Measurements from ENCODE around the gene ORAI1. TPM values are rescaled to one million over a fixed set of nuclear protein-coding genes. Genes with fewer than 3 reads are reported as not detected.

The ORAI1 gene
- total and polyA plus RNA-seq, 2 of the 13 experiments (the other 11 are each of a cell fraction or from before 2014, with no cell fraction given), result 9.2 to 17.2 TPM

DNA sequence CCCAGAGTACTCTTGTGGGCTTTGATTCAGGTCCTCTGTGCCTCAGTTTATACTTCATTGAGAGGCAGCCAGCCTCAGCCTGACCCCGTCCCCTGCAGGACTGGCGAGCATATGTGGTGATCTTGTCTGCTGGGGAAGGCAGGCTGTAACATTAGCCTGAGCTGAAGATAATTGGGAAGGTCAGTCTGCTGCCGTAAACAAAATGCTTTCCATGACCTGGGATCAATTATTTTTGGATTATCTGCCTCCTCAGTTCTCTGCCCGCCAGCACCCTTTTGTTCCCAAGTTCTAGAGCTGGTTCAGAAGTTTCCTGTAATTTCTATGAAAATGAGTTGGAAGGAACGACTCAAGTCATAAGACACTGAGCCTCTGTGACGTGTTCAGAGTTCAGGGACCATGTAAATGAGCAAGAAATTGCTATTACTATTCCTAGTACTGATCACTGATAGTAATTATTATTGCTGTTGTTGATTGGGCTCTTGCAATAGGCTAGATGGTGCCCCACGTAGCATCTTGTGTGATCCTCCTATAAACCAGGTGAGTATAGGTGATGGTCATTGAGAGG lies 4.5 kb downstream of the ORAI1 start:
- BruUV-seq (replicated peaks), result no TSS peak
- no peaks in the 10 kb centered on the region; the same call in 1 of the 2 replicates for H4K20me1 ChIP-seq (ENCODE audit: insufficient read depth, low read length)
- H3K27ac ChIP-seq (ENCODE audit: extremely low read length, insufficient read depth, low read length), result no peak overlapping the region
- H3K9me3 ChIP-seq (ENCODE audit: low read length), result no peaks in the 10 kb centered on the region
- no peak for TF ChIP-seq NPAS2 (CRISPR knock-in tag; IDR thresholded peaks at IDR 0.05; ENCODE audit: borderline replicate concordance)
- no peak for TF ChIP-seq YY1 (IDR thresholded peaks at IDR 0.05; ENCODE audit: insufficient read depth, insufficient replicate concordance, low read depth, low read length)
- TF ChIP-seq TP53 (CRISPR knock-in tag; conservative IDR thresholded peaks at IDR 0.05), result no peak
- no peak for TF ChIP-seq EED (CRISPR knock-in tag; IDR thresholded peaks at IDR 0.05)
- TF ChIP-seq, protein P1, sequence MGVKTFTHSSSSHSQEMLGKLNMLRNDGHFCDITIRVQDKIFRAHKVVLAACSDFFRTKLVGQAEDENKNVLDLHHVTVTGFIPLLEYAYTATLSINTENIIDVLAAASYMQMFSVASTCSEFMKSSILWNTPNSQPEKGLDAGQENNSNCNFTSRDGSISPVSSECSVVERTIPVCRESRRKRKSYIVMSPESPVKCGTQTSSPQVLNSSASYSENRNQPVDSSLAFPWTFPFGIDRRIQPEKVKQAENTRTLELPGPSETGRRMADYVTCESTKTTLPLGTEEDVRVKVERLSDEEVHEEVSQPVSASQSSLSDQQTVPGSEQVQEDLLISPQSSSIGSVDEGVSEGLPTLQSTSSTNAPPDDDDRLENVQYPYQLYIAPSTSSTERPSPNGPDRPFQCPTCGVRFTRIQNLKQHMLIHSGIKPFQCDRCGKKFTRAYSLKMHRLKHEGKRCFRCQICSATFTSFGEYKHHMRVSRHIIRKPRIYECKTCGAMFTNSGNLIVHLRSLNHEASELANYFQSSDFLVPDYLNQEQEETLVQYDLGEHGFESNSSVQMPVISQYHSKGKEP (CRISPR knock-in tag; IDR thresholded peaks at IDR 0.05), result no peak
- no peak for TF ChIP-seq ZNF607 (CRISPR knock-in tag; IDR thresholded peaks at IDR 0.05; ENCODE audit: borderline replicate concordance)
- TF ChIP-seq LCORL (IDR thresholded peaks at IDR 0.05), result no peak
- TF ChIP-seq LCORL (CRISPR knock-in tag; IDR thresholded peaks at IDR 0.05), result no peak
- TF ChIP-seq, protein P2, sequence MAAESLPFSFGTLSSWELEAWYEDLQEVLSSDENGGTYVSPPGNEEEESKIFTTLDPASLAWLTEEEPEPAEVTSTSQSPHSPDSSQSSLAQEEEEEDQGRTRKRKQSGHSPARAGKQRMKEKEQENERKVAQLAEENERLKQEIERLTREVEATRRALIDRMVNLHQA (CRISPR knock-in tag; IDR thresholded peaks at IDR 0.05), result no peak
- TF ChIP-seq, protein P3, sequence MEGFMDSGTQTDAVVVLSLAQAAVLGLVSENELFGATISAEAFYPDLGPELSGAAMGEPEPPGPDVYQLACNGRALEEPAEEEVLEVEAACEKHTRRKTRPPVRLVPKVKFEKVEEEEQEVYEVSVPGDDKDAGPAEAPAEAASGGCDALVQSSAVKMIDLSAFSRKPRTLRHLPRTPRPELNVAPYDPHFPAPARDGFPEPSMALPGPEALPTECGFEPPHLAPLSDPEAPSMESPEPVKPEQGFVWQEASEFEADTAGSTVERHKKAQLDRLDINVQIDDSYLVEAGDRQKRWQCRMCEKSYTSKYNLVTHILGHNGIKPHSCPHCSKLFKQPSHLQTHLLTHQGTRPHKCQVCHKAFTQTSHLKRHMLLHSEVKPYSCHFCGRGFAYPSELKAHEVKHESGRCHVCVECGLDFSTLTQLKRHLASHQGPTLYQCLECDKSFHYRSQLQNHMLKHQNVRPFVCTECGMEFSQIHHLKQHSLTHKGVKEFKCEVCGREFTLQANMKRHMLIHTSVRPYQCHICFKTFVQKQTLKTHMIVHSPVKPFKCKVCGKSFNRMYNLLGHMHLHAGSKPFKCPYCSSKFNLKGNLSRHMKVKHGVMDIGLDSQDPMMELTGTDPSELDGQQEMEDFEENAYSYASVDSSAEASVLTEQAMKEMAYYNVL (CRISPR knock-in tag; IDR thresholded peaks at IDR 0.05; ENCODE audit: borderline replicate concordance), result no peak
- no peak for TF ChIP-seq PHB2 (IDR thresholded peaks at IDR 0.05; ENCODE audit: partially characterized antibody)
- TF ChIP-seq, protein P4, sequence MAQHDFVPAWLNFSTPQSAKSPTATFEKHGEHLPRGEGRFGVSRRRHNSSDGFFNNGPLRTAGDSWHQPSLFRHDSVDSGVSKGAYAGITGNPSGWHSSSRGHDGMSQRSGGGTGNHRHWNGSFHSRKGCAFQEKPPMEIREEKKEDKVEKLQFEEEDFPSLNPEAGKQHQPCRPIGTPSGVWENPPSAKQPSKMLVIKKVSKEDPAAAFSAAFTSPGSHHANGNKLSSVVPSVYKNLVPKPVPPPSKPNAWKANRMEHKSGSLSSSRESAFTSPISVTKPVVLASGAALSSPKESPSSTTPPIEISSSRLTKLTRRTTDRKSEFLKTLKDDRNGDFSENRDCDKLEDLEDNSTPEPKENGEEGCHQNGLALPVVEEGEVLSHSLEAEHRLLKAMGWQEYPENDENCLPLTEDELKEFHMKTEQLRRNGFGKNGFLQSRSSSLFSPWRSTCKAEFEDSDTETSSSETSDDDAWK (CRISPR knock-in tag; IDR thresholded peaks at IDR 0.05), result no peak
- ChIA-PET CTCF (ENCODE audit: low intra/inter-chr PET ratio, low total read pairs) (no interaction called here), POLR2A (no interaction called here)
- H3K4me3 ChIP-seq (replicated peaks in 1 of 3; ENCODE audit: insufficient read depth in 1 of 3, low read depth in 2 of 3, low read length in 3 of 3), result no peak overlapping the region
- 97% methylated on average over 7 of the region's 7 CpGs for WGBS (ENCODE audit: low lambda C conversion rate)
- H2AFZ ChIP-seq (ENCODE audit: low read length), result no peak overlapping the region
- H3K36me3 ChIP-seq (replicated peaks in 1 of 2; ENCODE audit: control insufficient read depth in 1 of 2, insufficient read depth in 2 of 2, low read length in 2 of 2), result no peaks in the 10 kb centered on the region; a peak in 2 of 5 replicates
- peaks cover 13% of the 10 kb centered on the region for H3K79me2 ChIP-seq (ENCODE audit: insufficient read depth, low read length)
- H3K4me1 ChIP-seq (ENCODE audit: insufficient read depth, low read length), result peaks cover 58% of the 10 kb centered on the region
- FAIRE-seq (no peak), DNase-seq (ENCODE audit: low spot score) (no peak), ATAC-seq (no peak)
- no peak overlapping the region for H3K9ac ChIP-seq (ENCODE audit: insufficient read depth, low read depth, low read length)
- in situ Hi-C loops (cut with HindIII; ENCODE audit: extremely low pct_ligation_motif_present, low pct_unique_long_range_greater_than_20kb), result no loop called here
- H3K4me2 ChIP-seq (ENCODE audit: low read depth, low read length), result no peak overlapping the region
- intact Hi-C loops (cut with micrococcal nuclease; ENCODE audit: unreplicated experiment), result no loop called here
- H3K27me3 ChIP-seq (ENCODE audit: control insufficient read depth in 1 of 2, insufficient read depth in 2 of 2, low read length in 2 of 2), result no peaks in the 10 kb centered on the region
